HG02763 (cell line): ENCODE data around the gene S100Z.
"Not testable (repeated sequence)": the region's sequence is repeated elsewhere in the genome, so short reads cannot be mapped to it uniquely, and the experiment has no call there.

Experiments
- ATAC-seq: cut with Tn5 transposase; IDR thresholded peaks from one replicate; pipeline ENCODE4 v1.9.1; 2021; ENCODE audit warnings: mild to moderate bottlenecking, moderate library complexity; ENCODE audit not compliant: unreplicated experiment

Gene S100Z

GRCh38 chr5:76867827-76868693 is 18.2 kb downstream of the S100Z start:
- peak; percentile 53 for ATAC-seq

GRCh38 chr5:76870046-76870445 is 20.2 kb downstream of the S100Z start:
- no peak for ATAC-seq

GRCh38 chr5:76874088-76874581 is 24.3 kb downstream of the S100Z start:
- ATAC-seq, result no peak

GRCh38 chr5:76888733-76889300 is 39.0 kb downstream of the S100Z start:
- ATAC-seq, result no peak

- no peak for ATAC-seq
Observed at GRCh38 chr5:76893294-76893693, 43.5 kb downstream of the S100Z start.

- no peak for ATAC-seq
Observed at GRCh38 chr5:76896196-76896595, 46.4 kb downstream of the S100Z start.

GRCh38 chr5:76901522-76901921 is 51.7 kb downstream of the S100Z start:
- no peak for ATAC-seq

GRCh38 chr5:76908166-76908565 is 58.4 kb downstream of the S100Z start:
- ATAC-seq, result no peak

- not testable (repeated sequence) for ATAC-seq
Observed at GRCh38 chr5:76910344-76910933, 60.6 kb downstream of the S100Z start.

GRCh38 chr5:76914671-76915070 is 64.9 kb downstream of the S100Z start:
- not testable (repeated sequence) for ATAC-seq

GRCh38 chr5:76918539-76918938 is 68.7 kb downstream of the S100Z start:
- no peak for ATAC-seq

- ATAC-seq, result no peak
Observed at GRCh38 chr5:76920491-76920890, 70.7 kb downstream of the S100Z start.

- ATAC-seq, result no peak
Observed at GRCh38 chr5:76926329-76927105, 76.7 kb downstream of the S100Z start.

- no peak for ATAC-seq
Observed at GRCh38 chr5:76927961-76928360, 78.1 kb downstream of the S100Z start.

- ATAC-seq, result no peak
Observed at GRCh38 chr5:76930083-76930482, 80.3 kb downstream of the S100Z start.

- ATAC-seq, result no peak
Observed at GRCh38 chr5:76938177-76938576, 88.4 kb downstream of the S100Z start.

GRCh38 chr5:76941000-76941399 is 91.2 kb downstream of the S100Z start:
- no peak for ATAC-seq

- ATAC-seq, result no peak
Observed at GRCh38 chr5:76941442-76941841, 91.6 kb downstream of the S100Z start.

- no peak for ATAC-seq
Observed at GRCh38 chr5:76942581-76942980, 92.8 kb downstream of the S100Z start.

- no peak for ATAC-seq
Observed at GRCh38 chr5:76943006-76943405, 93.2 kb downstream of the S100Z start.

- ATAC-seq, result no peak
Observed at GRCh38 chr5:76944638-76945037, 94.8 kb downstream of the S100Z start.
